ENCODE data around the gene HAPSTR1.
"Not testable (repeated sequence)": the region's sequence is repeated elsewhere in the genome, so short reads cannot be mapped to it uniquely, and the experiment has no call there.

The HAPSTR1 gene

GRCh38 chr16:9090960-9091866 lies at the start of gene HAPSTR1:
Gene HAPSTR1 (plus strand): TSS chr16:9091644. CDS start chr16:9092045, 401 bp downstream.
- DNase-seq, result peak; percentile 85 to 100 (median 99)

- no peak for DNase-seq
Measured at GRCh38 chr16:9042533-9042932, 48.9 kb upstream of the HAPSTR1 start.

GRCh38 chr16:9042964-9043680 lies 48.3 kb upstream of the HAPSTR1 start:
- peak in 2 of 51 donors; percentile 25 to 32 for DNase-seq

- not testable (repeated sequence) for DNase-seq
Measured at GRCh38 chr16:9045562-9045961, 45.9 kb upstream of the HAPSTR1 start.

GRCh38 chr16:9046667-9047055 lies 44.8 kb upstream of the HAPSTR1 start:
- DNase-seq, result no peak

GRCh38 chr16:9047689-9048301 lies 43.6 kb upstream of the HAPSTR1 start:
- DNase-seq, result peak in 47 of 51 donors; percentile 1 to 89 (median 56)

GRCh38 chr16:9048302-9048700 lies 43.1 kb upstream of the HAPSTR1 start:
- no peak for DNase-seq

GRCh38 chr16:9049241-9049640 lies 42.2 kb upstream of the HAPSTR1 start:
- no peak for DNase-seq

- DNase-seq, result no peak
Measured at GRCh38 chr16:9050102-9050830, 41.2 kb upstream of the HAPSTR1 start.

GRCh38 chr16:9053006-9053601 lies 38.3 kb upstream of the HAPSTR1 start:
- peak in 35 of 51 donors; percentile 0 to 57 (median 19) for DNase-seq

GRCh38 chr16:9054460-9054859 lies 37.0 kb upstream of the HAPSTR1 start:
- DNase-seq, result no peak

GRCh38 chr16:9055115-9055514 lies 36.3 kb upstream of the HAPSTR1 start:
- no peak for DNase-seq

- no peak for DNase-seq
Measured at GRCh38 chr16:9055661-9056060, 35.8 kb upstream of the HAPSTR1 start.

GRCh38 chr16:9056061-9056460 lies 35.4 kb upstream of the HAPSTR1 start:
- DNase-seq, result no peak

GRCh38 chr16:9058211-9058610 lies 33.2 kb upstream of the HAPSTR1 start:
- DNase-seq, result no peak

GRCh38 chr16:9060225-9060624 lies 31.2 kb upstream of the HAPSTR1 start:
- DNase-seq, result no peak

GRCh38 chr16:9061358-9061813 lies 30.1 kb upstream of the HAPSTR1 start:
- DNase-seq, result peak in 5 of 51 donors; percentile 1 to 8 (median 1)

- no peak for DNase-seq
Measured at GRCh38 chr16:9062301-9062700, 29.1 kb upstream of the HAPSTR1 start.

- DNase-seq, result no peak
Measured at GRCh38 chr16:9065077-9065476, 26.4 kb upstream of the HAPSTR1 start.

GRCh38 chr16:9068886-9069285 lies 22.6 kb upstream of the HAPSTR1 start:
- no peak for DNase-seq

GRCh38 chr16:9070254-9070653 lies 21.2 kb upstream of the HAPSTR1 start:
- DNase-seq, result no peak

Measured in hypothalamus (tissue), 51 donors.